Astrocyte (in vitro differentiated cells and primary cell): Measurements from ENCODE around the gene ITGAE.
"Not testable (repeated sequence)": the region's sequence is repeated elsewhere in the genome, so short reads cannot be mapped to it uniquely, and the experiment has no call there.

Experiments used
- EZH2 ChIP-seq: IDR thresholded peaks from 2 replicates; pipeline ENCODE4 v1.6.1; 2012; ENCODE audit warnings: mild to moderate bottlenecking, low read length, inconsistent platforms; ENCODE audit not compliant: insufficient read depth
- TF ChIP-seq, protein P1 (sequence below): IDR thresholded peaks from 2 replicates; pipeline ENCODE4 v1.5.1; 2011; ENCODE audit warnings: low read depth, mild to moderate bottlenecking, inconsistent platforms, low read length, moderate library complexity; ENCODE audit not compliant: insufficient read depth

- TF ChIP-seq, protein P1, sequence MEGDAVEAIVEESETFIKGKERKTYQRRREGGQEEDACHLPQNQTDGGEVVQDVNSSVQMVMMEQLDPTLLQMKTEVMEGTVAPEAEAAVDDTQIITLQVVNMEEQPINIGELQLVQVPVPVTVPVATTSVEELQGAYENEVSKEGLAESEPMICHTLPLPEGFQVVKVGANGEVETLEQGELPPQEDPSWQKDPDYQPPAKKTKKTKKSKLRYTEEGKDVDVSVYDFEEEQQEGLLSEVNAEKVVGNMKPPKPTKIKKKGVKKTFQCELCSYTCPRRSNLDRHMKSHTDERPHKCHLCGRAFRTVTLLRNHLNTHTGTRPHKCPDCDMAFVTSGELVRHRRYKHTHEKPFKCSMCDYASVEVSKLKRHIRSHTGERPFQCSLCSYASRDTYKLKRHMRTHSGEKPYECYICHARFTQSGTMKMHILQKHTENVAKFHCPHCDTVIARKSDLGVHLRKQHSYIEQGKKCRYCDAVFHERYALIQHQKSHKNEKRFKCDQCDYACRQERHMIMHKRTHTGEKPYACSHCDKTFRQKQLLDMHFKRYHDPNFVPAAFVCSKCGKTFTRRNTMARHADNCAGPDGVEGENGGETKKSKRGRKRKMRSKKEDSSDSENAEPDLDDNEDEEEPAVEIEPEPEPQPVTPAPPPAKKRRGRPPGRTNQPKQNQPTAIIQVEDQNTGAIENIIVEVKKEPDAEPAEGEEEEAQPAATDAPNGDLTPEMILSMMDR = not testable (repeated sequence)
- not testable (repeated sequence) for TF ChIP-seq EZH2
Observed at GRCh38 chr17:3734911-3735276, 66.1 kb downstream of the ITGAE start.
